Measurements from ENCODE around the gene MAP2K3.
"Not testable (repeated sequence)": the region's sequence is repeated elsewhere in the genome, so short reads cannot be mapped to it uniquely, and the experiment has no call there.

The MAP2K3 gene

GRCh38 chr17:21327921-21328320, 43.4 kb downstream of the MAP2K3 start:
- DNase-seq (ENCODE audit: low spot score): not testable (repeated sequence)

GRCh38 chr17:21328778-21329177, 44.3 kb downstream of the MAP2K3 start:
- not testable (repeated sequence) for DNase-seq (ENCODE audit: low spot score)

DNA sequence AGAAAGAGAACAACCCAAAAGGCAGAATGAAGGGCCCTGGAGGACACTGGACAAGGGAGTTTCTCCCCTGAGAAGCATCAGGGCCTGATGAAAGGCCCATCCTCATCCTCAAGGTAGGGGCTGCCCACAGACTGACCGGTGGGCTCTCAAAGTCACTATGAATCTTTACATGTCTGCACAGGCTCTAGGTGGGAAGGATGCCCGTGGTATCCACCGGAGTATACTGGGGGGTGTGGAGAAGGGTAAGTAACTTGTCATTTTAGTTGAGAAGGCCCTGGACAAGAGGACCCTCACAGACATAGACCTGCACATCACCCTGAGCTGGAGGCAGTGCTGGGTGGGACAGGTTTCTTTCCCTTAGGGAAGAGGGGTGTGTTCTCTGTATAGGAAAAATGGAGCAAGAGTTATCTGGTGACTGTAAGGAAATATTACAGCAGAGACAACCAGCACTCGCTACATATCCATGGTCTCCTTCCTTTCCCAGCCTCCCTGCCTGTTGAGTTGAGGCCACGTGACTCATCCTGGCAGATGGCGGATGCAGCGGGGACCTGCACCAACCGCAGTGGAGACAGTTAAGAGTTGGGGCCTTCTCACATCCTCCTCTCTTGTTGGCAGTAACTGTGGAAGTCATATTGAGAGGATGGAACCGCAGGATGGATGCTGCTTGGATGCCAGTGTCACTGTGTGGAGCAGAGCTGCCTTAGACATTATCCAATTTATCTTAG, 46.1 kb downstream of the MAP2K3 start:
- DNase-seq (ENCODE audit: low spot score): no peak

GRCh38 chr17:21336541-21337294, 52.2 kb downstream of the MAP2K3 start:
- DNase-seq (ENCODE audit: low spot score): not testable (repeated sequence)

GRCh38 chr17:21337981-21338625, 53.6 kb downstream of the MAP2K3 start:
- not testable (repeated sequence) for DNase-seq (ENCODE audit: low spot score)

DNA sequence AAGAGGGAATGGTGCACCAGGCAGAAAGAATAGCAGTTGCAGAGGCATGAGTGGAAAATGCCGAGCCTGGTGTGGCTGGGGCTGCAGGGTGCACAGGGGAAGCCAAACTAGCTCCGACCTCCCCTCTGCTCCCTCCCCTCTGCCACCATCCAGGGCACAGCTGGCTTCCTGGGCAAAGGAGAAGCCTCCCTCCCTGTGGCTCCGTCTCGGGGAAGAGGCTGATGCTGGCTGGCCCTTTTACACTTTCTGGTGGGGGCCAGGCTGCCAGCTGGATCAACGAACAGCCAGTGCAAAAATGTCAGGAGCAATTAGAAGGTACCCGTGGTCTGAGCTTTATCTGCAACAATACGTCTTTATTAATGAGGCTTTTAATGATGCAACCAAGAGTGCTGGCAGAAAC, 54.5 kb downstream of the MAP2K3 start:
- DNase-seq (ENCODE audit: low spot score): no peak

DNA sequence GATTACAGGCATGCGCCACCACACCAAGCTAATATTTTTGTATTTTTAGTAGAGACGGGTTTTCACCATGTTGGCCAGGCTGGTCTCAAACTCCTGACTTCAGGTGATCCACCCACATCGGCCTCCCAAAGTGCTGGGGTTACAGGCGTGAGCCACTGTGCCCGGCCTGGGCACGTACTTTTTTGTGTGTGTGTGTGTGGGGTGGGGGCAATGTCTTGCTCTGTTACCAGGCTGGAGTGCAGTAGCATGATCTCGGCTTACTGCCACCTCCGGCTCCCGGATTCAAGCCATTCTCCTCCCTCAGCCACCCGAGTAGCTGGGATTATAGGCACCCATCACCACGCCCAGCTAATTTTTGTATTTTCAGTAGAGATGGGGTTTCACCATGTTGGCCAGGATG, 55.1 kb downstream of the MAP2K3 start:
- DNase-seq (ENCODE audit: low spot score): not testable (repeated sequence)

DNA sequence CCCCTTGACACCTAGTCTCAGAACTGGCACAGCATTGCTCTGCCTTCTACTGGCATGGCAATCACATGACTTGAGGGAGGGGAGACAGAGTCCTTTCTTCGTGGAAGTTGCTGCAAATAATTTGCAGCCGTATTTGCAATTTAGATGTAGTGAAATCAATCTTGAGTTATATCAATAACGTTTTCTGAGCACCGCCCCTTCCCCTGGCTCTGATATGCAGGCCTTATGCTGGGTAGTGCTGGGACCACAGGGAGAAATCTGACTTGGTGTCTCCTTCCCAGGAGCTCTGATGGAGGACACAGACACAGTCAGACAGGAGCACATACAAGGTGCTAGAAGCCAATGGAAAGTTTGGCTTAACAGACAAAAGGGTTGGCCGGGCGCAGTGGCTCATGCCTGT, 55.9 kb downstream of the MAP2K3 start:
- not testable (repeated sequence) for DNase-seq (ENCODE audit: low spot score)

DNA sequence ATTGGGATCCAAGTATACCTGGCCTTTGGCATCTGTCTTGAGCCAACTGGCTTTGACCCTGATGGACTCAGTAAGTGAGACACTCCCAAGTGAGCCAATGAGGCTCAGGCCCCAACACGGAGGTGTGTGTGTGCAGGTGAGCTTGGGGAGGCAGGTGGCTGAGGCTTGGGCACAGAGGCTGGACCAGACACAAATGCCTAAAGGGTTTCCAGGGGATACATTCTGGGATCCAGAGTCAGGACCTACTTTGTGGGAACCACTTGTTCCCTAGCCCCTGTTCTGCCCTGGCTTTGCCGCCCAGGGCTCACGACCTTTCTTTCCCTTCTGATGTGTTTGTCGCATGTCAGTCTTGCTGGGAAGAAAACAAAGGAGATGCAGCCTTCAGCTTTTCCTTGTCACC, 56.8 kb downstream of the MAP2K3 start:
- DNase-seq (ENCODE audit: low spot score): not testable (repeated sequence)

DNA sequence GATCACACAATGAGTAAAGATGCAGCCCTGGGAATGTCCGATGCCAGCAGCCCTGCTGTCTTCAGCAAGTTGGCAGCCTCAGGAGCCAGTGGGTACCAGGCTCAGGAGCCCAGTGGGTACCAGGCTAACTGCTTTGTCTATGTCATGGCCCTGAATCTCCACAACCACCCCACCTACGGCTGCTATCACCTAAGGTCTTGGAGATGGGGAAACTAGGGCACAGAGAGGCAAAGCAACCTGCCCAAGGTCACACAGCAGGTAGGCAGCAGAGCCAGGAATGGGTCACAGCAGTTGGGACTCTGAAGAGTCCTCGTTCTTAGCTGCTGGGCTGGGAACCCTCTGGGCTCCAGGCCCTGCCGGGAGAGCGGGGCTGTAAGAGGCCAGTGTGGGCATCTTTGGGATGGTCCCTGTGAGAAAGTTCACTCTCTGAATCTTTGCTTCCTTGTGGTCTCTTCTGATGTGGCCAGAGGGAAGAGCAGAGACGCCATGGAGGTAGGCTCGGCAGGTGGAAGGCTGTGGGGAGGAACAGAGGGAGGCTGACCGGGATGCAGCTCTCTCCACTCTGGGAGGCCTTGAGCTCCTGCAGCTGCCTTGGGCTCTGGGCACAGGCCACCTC, 57.5 kb downstream of the MAP2K3 start:
- DNase-seq (ENCODE audit: low spot score): not testable (repeated sequence)

GRCh38 chr17:21343061-21343949, 58.8 kb downstream of the MAP2K3 start:
- DNase-seq (ENCODE audit: low spot score): not testable (repeated sequence)

GRCh38 chr17:21344801-21345200, 60.3 kb downstream of the MAP2K3 start:
- DNase-seq (ENCODE audit: low spot score): not testable (repeated sequence)

DNA sequence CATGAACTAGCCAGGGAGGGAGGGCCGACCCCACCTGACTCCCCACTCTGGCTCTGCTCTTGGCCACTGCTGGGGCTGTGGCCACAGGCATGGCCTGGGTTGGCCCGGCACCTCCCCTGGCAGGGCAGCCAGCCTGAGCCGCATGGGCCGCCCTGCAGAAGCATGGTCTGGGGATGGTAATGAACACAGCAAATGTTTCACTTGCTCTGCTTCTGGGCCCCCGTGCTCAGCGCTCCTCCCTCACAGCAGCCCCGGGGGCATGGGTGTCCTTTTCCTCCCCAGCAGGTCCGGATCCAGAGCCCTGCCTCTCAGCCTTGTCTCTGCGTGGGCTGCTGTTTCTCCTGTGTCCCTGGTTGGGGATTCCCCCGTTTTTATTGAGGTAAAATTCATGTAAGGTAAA, 60.7 kb downstream of the MAP2K3 start:
- DNase-seq (ENCODE audit: low spot score): no peak

DNA sequence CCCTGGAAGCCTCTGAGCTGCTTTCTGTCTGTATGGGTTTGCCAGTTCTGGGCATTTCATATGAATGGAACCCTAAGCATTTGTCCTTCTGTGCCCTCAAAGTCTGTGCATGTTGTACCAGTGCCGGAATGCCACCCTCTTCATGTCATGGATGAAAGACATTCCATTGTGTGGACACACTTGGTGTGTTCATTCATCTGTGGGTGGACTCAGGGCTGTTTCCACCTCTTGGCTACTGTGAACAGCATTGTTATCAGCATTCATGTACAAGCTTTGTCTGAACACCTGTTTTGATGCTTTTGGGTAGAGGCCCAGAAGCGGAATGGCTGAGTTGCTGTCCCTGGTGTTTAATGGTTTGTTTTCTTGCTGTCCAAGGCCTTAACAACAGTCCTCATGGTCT, 61.6 kb downstream of the MAP2K3 start:
- DNase-seq (ENCODE audit: low spot score): not testable (repeated sequence)

DNA sequence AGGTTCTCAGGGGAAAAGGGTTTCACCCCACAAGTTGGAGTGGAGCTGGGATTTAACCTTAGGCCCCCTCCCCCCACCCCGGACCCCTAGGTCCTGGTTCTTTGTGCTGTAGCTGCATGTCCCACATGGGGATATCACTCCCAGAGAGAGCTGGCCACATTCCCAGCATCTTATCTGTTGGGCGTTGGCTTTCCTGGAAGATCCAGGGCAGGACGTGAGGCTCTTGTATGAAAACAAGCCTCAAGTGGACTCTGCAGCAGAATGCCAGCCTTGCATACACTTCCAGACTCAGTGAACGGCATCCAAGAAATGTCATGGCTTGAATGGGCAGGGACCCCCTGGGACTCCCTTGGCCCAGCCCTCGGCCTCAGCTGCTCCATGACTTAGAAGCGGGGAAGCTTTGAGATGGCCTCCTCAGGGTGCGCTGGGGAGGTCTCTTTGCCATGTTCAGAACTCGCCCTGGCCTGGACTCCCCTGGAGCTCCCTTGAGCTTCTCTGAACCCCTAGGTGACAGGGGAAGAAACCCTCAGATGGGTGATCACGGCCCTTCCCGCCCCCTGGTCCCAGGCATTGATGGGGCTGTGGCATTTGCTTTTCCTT, 62.2 kb downstream of the MAP2K3 start:
- not testable (repeated sequence) for DNase-seq (ENCODE audit: low spot score)

GRCh38 chr17:21347660-21348059, 63.1 kb downstream of the MAP2K3 start:
- DNase-seq (ENCODE audit: low spot score): not testable (repeated sequence)

GRCh38 chr17:21348081-21348925, 63.8 kb downstream of the MAP2K3 start:
- not testable (repeated sequence) for DNase-seq (ENCODE audit: low spot score)

DNA sequence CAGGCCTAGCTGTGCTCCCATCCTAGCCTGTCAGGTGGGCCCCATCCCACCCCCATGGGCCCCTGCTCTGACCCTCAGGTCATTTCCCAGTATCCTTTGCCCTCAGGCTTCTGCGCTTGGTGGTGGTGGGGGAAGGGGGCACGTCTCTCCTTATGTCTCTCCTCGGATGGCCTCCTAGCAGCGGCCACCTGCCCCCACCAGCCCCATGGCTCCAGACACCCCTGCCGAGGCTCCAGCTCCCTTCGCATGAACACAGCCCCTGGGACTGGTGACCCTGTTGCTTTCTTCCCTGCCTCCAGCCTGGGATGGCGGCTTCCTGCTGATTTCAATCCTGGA, 64.4 kb downstream of the MAP2K3 start:
- DNase-seq (ENCODE audit: low spot score): not testable (repeated sequence)

GRCh38 chr17:21349358-21350050, 65.0 kb downstream of the MAP2K3 start:
- DNase-seq (ENCODE audit: low spot score): not testable (repeated sequence)

Data from hepatic stellate cell (primary cell).